ENCODE results near the gene APOBEC3F. TPM values are rescaled to one million over a fixed set of nuclear protein-coding genes. Genes with fewer than 3 reads are reported as not detected.
A peak's percentile ranks its signal among the peaks of the same experiment; 100 is the strongest.
"Not testable (repeated sequence)": the region's sequence is repeated elsewhere in the genome, so short reads cannot be mapped to it uniquely, and the experiment has no call there.

Gene APOBEC3F
- total RNA-seq, 1 experiment from 2014 or later = 4.8 TPM

- DNase-seq (ENCODE audit: low read depth) = no peak
Observed at GRCh38 chr22:39073981-39074380, 33.3 kb downstream of the APOBEC3F start.

- DNase-seq (ENCODE audit: low read depth) = not testable (repeated sequence)
Observed at GRCh38 chr22:39076155-39077025, 35.7 kb downstream of the APOBEC3F start.

GRCh38 chr22:39077026-39077840 lies 36.6 kb downstream of the APOBEC3F start, which contains the start of gene APOBEC3G:
Gene APOBEC3G (plus strand): TSS chr22:39077275. CDS start chr22:39077362, 87 bp downstream.
- DNase-seq (ENCODE audit: low read depth) = peak; percentile 67

- not testable (repeated sequence) for DNase-seq (ENCODE audit: low read depth)
Observed at GRCh38 chr22:39077912-39078311, 37.2 kb downstream of the APOBEC3F start.

GRCh38 chr22:39078329-39078728 lies 37.7 kb downstream of the APOBEC3F start:
- no peak for DNase-seq (ENCODE audit: low read depth)

- DNase-seq (ENCODE audit: low read depth) = not testable (repeated sequence)
Observed at GRCh38 chr22:39079054-39079637, 38.5 kb downstream of the APOBEC3F start.

- no peak for DNase-seq (ENCODE audit: low read depth)
Observed at GRCh38 chr22:39080052-39080762, 39.5 kb downstream of the APOBEC3F start.

GRCh38 chr22:39081016-39081415 lies 40.4 kb downstream of the APOBEC3F start:
- no peak for DNase-seq (ENCODE audit: low read depth)

GRCh38 chr22:39081598-39081997 lies 40.9 kb downstream of the APOBEC3F start:
- no peak for DNase-seq (ENCODE audit: low read depth)

- DNase-seq (ENCODE audit: low read depth) = no peak
Observed at GRCh38 chr22:39083212-39084165, 42.8 kb downstream of the APOBEC3F start.

- no peak for DNase-seq (ENCODE audit: low read depth)
Observed at GRCh38 chr22:39084666-39085065, 44.0 kb downstream of the APOBEC3F start.

GRCh38 chr22:39087098-39087497 lies 46.4 kb downstream of the APOBEC3F start:
- no peak for DNase-seq (ENCODE audit: low read depth)

- DNase-seq (ENCODE audit: low read depth) = no peak
Observed at GRCh38 chr22:39087881-39088684, 47.4 kb downstream of the APOBEC3F start.

GRCh38 chr22:39088685-39089032 lies 48.0 kb downstream of the APOBEC3F start:
- no peak for DNase-seq (ENCODE audit: low read depth)

GRCh38 chr22:39089928-39090327 lies 49.3 kb downstream of the APOBEC3F start:
- DNase-seq (ENCODE audit: low read depth) = peak; percentile 23

- peak; percentile 88 for DNase-seq (ENCODE audit: low read depth)
Observed at GRCh38 chr22:39090426-39091064, 49.9 kb downstream of the APOBEC3F start.

GRCh38 chr22:39091126-39092081 lies 50.7 kb downstream of the APOBEC3F start:
- no peak for DNase-seq (ENCODE audit: low read depth)
